ENCODE measurements around the gene CEP70. TPM values are rescaled to one million over a fixed set of nuclear protein-coding genes. Genes with fewer than 3 reads are reported as not detected.
A peak's percentile ranks its signal among the peaks of the same experiment; 100 is the strongest.

Gene CEP70
- total RNA-seq, 1 experiment from 2014 or later: 32.6 TPM

GRCh38 chr3:138452436-138452835, 141.6 kb downstream of the CEP70 start:
- Histone ChIP-seq H3K79me2 (ENCODE audit: insufficient read depth, low read length) (no peaks in the 10 kb centered on the region), H2BK12ac (ENCODE audit: insufficient read length, low read depth, low read length) (no peak overlapping the region), H3K23ac (ENCODE audit: insufficient read length, low read depth, low read length) (no peak overlapping the region), H3K27ac (ENCODE audit: insufficient read length, low read depth, low read length) (no peak overlapping the region), H3K14ac (ENCODE audit: insufficient read depth, low read length) (no peak overlapping the region), H2BK15ac (ENCODE audit: low read depth, low read length) (no peak overlapping the region), H4K20me1 (ENCODE audit: control insufficient read depth, insufficient read depth, insufficient read length) (no peaks in the 10 kb centered on the region), H3K18ac (ENCODE audit: insufficient read length, low read depth, low read length) (no peak overlapping the region), H3K9ac (ENCODE audit: extremely low read depth, insufficient read length, low read length) (no peak overlapping the region), H4K8ac (replicated peaks; ENCODE audit: insufficient read length, low read depth, low read length) (no peak overlapping the region), H2BK20ac (ENCODE audit: low read depth, low read length, poor library complexity, severe bottlenecking) (no peak overlapping the region), H3K79me1 (ENCODE audit: insufficient read depth, low read depth, low read length, poor library complexity, severe bottlenecking) (no peaks in the 10 kb centered on the region), H4K91ac (ENCODE audit: insufficient read length, low read depth, low read length) (no peak overlapping the region), H2BK5ac (ENCODE audit: insufficient read length, low read length) (no peak overlapping the region), H3T11ph (ENCODE audit: low read length) (no peak overlapping the region), H3K27me3 (ENCODE audit: insufficient read depth, low read length) (no peaks in the 10 kb centered on the region), H3K9me3 (ENCODE audit: control insufficient read depth, low read depth, low read length) (no peaks in the 10 kb centered on the region), H3K4me2 (ENCODE audit: insufficient read depth, insufficient read length, low read length) (no peak overlapping the region), H3K23me2 (ENCODE audit: insufficient read length, low read depth, low read length, poor library complexity, severe bottlenecking) (no peaks in the 10 kb centered on the region), H3K4me1 (ENCODE audit: insufficient read depth, low read length) (no peaks in the 10 kb centered on the region), H2AK5ac (ENCODE audit: insufficient read length, low read length) (no peak overlapping the region), H2BK120ac (ENCODE audit: low read depth, low read length, poor library complexity, severe bottlenecking) (no peak overlapping the region), H3K56ac (ENCODE audit: insufficient read length, low read depth, low read length) (no peak overlapping the region), H3K4ac (ENCODE audit: low read depth, low read length) (no peak overlapping the region), H2AFZ (ENCODE audit: low read length) (no peak overlapping the region), H4K5ac (ENCODE audit: insufficient read length, low read depth, low read length) (no peak overlapping the region)
- DNase-seq: peak; percentile 29
- no CpG with 5 or more reads among the region's 6 CpGs for WGBS (ENCODE audit: extremely low coverage, insufficient read length, low lambda C conversion rate)
- Mint-ChIP-seq H3K9me3 (peaks cover 0 to 8% of the 10 kb centered on the region in 2 experiments; a peak in 1 of 5 replicates), H3K4me3 (no peak overlapping the region), H3K27ac (peak overlapping the region in 1 of 3 experiments; percentile 33; a peak in 2 of 7 replicates), H3K27me3 (ENCODE audit: low read depth) (no peaks in the 10 kb centered on the region), H3K36me3 (ENCODE audit: insufficient read depth in 1 of 3, low read depth in 3 of 3) (peaks cover 13 to 18% (median 17%) of the 10 kb centered on the region in 3 experiments; a peak in 5 of 7 replicates), H3K4me1 (peaks cover 13 to 17% of the 10 kb centered on the region in 2 experiments)
- no peak for TF ChIP-seq CTCF (conservative IDR thresholded peaks at IDR 0.05)

Data from H9 (cell line).